Endothelial cell of umbilical vein (primary cell): ENCODE measurements around the gene THG1L. TPM values are rescaled to one million over a fixed set of nuclear protein-coding genes. Genes with fewer than 3 reads are reported as not detected.

Source experiments
- BruUV-seq: library from RNA; stranded (reverse); fragments of 400-500 nt; replicated peaks from 2 replicates; lab custom pipeline; 2021; lab: Mats Ljungman, UMichigan
- CTCF ChIA-PET: fragments of 300-600, 350-600 bp; sonication (Branson Sonifier 250); formaldehyde crosslinking; loops from one replicate; lab custom pipeline; 2021; ENCODE audit warnings: antibody characterized with exemption, inconsistent platforms; lab: Charles Lee
- POLR2A ChIA-PET: fragments of 300-600, 350-600 bp; sonication (Branson Sonifier 250); formaldehyde crosslinking; loops from one replicate; lab custom pipeline; 2021; ENCODE audit warnings: antibody characterized with exemption, inconsistent platforms; lab: Charles Lee
- DNase-seq: peaks from one replicate; pipeline ENCODE4 v3.0.0-alpha.2; 2011; ENCODE audit warnings: low read depth, low spot score
- FAIRE-seq: peaks from 2 replicates; lab custom pipeline; 2011; peaks lifted over from hg19 to GRCh38; lab: Jason Lieb, UNC
- H2AFZ ChIP-seq: 2 replicates; pipeline ENCODE4 v1.6.0; 2012; ENCODE audit warnings: low read depth, low read length, control low read depth, inconsistent platforms
- H3K27ac ChIP-seq: 2 replicates; pipeline ENCODE4 v1.5.1; 2011; ENCODE audit warnings: low read depth, mild to moderate bottlenecking, control low read depth, low read length, moderate library complexity; ENCODE audit not compliant: insufficient read depth
- H3K27me3 ChIP-seq, 2 experiments: 2 replicates each; pipeline versions ENCODE4 v1.6.0 to v1.6.1; 2011; ENCODE audit warnings: low read length in 2 of 2, mixed read lengths in 1 of 2; ENCODE audit not compliant: control insufficient read depth in 2 of 2, insufficient read depth in 2 of 2
- H3K36me3 ChIP-seq, 2 experiments: 2 replicates in 1 of 2; 3 replicates in 1 of 2; pipeline ENCODE4 v1.5.1; 2011; ENCODE audit warnings: low read length in 2 of 2, mild to moderate bottlenecking in 1 of 2, moderate library complexity in 1 of 2; ENCODE audit not compliant: control insufficient read depth in 2 of 2, insufficient read depth in 2 of 2; ENCODE audit errors: extremely low read depth in 1 of 2
- H3K4me1 ChIP-seq: 3 replicates; pipeline ENCODE4 v1.5.1; 2011; ENCODE audit warnings: mild to moderate bottlenecking, low read length; ENCODE audit not compliant: control insufficient read depth, insufficient read depth; ENCODE audit errors: extremely low read depth
- H3K4me2 ChIP-seq: 2 replicates; pipeline ENCODE4 v1.6.1; 2011; ENCODE audit warnings: low read length, control low read depth, mixed read lengths; ENCODE audit not compliant: insufficient read depth
- H3K4me3 ChIP-seq, 3 experiments: fragments of 200-600 bp in 1 of 3; sonication (generic), shearing (Covaris generic) in 1 of 3; replicated peaks in 1 of 3; 2 replicates each; pipeline ENCODE4 v1.5.1; 2011 to 2016; ENCODE audit warnings: control low read depth in 3 of 3, low read length in 3 of 3, mild to moderate bottlenecking in 2 of 3, inconsistent platforms in 1 of 3, low read depth in 1 of 3, moderate library complexity in 1 of 3; ENCODE audit not compliant: insufficient read depth in 1 of 3
- H3K79me2 ChIP-seq: 2 replicates; pipeline ENCODE4 v1.6.0; 2012; ENCODE audit warnings: low read length, inconsistent platforms; ENCODE audit not compliant: control insufficient read depth, insufficient read depth
- H3K9ac ChIP-seq: replicated peaks from 2 replicates; pipeline ENCODE3; 2011; ENCODE audit warnings: low read length, control low read depth; ENCODE audit not compliant: insufficient read depth; ENCODE audit errors: extremely low read depth
- H3K9me1 ChIP-seq: replicated peaks from 3 replicates; pipeline ENCODE4 v1.6.0; 2011; ENCODE audit warnings: mild to moderate bottlenecking, low read length; ENCODE audit not compliant: control insufficient read depth, insufficient read depth; ENCODE audit errors: extremely low read depth
- H3K9me3 ChIP-seq: replicated peaks from 2 replicates; pipeline ENCODE4 v1.5.1; 2012; ENCODE audit warnings: low read length, inconsistent platforms; ENCODE audit not compliant: control insufficient read depth, insufficient read depth
- H4K20me1 ChIP-seq: replicated peaks from 2 replicates; pipeline ENCODE3; 2011; ENCODE audit warnings: mild to moderate bottlenecking, low read length; ENCODE audit not compliant: control insufficient read depth, insufficient read depth; ENCODE audit errors: extremely low read depth
- EZH2 ChIP-seq: IDR thresholded peaks from 2 replicates; pipeline ENCODE4 v1.6.1; 2012; ENCODE audit warnings: borderline replicate concordance, low read depth, mild to moderate bottlenecking, moderate library complexity, low read length, inconsistent platforms; ENCODE audit not compliant: severe bottlenecking
- FOS ChIP-seq: IDR thresholded peaks from 2 replicates; pipeline ENCODE4 v1.6.1; 2011; ENCODE audit warnings: mild to moderate bottlenecking, low read length, moderate library complexity, borderline replicate concordance; ENCODE audit not compliant: insufficient read depth
- GATA2 ChIP-seq: IDR thresholded peaks from 2 replicates; pipeline ENCODE4 v1.7.0; 2011; ENCODE audit warnings: low read depth, mild to moderate bottlenecking, moderate library complexity, mixed read lengths, low read length; ENCODE audit not compliant: insufficient read length, insufficient read depth
- JUN ChIP-seq: IDR thresholded peaks from 2 replicates; pipeline ENCODE4 v1.6.1; 2011; ENCODE audit warnings: borderline replicate concordance, low read depth; ENCODE audit not compliant: insufficient read length, insufficient read depth
- MYC ChIP-seq: IDR thresholded peaks from one replicate; pipeline ENCODE4 v1.6.1; 2011; ENCODE audit warnings: mild to moderate bottlenecking, low read depth, low read length
- POLR2A ChIP-seq: IDR thresholded peaks from 2 replicates; pipeline ENCODE4 v1.6.1; 2012; ENCODE audit warnings: low read depth, mild to moderate bottlenecking, control low read depth, low read length
- POLR2AphosphoS5 ChIP-seq: IDR thresholded peaks from 2 replicates; pipeline ENCODE4 v1.6.1; 2012; ENCODE audit warnings: low read depth, mild to moderate bottlenecking, control low read depth, low read length, moderate library complexity; ENCODE audit not compliant: insufficient read depth
- dilution Hi-C: fragments of 300-500 bp; cut with MboI; formaldehyde crosslinking; loops from one replicate; pipeline ENCODE4 v1.15.0; 2019; ENCODE audit warnings: low sequenced_read_pairs; ENCODE audit not compliant: extremely low pct_ligation_motif_present
- intact Hi-C: fragments of 100-400 bp; cut with micrococcal nuclease; formaldehyde crosslinking; loops from one replicate; pipeline ENCODE4 v1.10.0; 2022
- polyA plus RNA-seq, 4 experiments: library from polyadenylated mRNA; depleted of rRNA in 3 of 4; stranded (reverse) in 3 of 4; unstranded in 1 of 4; fragments of >200 nt; gene quantifications; 2 replicates each; pipeline versions ENCODE4 v1.2.1 to v1.2.3, GENCODE V29; 2011 to 2012; ENCODE audit warnings: missing spikeins in 1 of 4
- total RNA-seq: library from RNA; stranded (reverse); gene quantifications from 2 replicates; pipeline ENCODE4 v1.2.3, GENCODE V29; 2021
- TF ChIP-seq, protein P1 (sequence below): IDR thresholded peaks from 2 replicates; pipeline ENCODE4 v1.6.1; 2011; ENCODE audit not compliant: insufficient read depth, insufficient read length
- TF ChIP-seq, protein P2 (sequence below), 2 donors: IDR thresholded peaks; 1 replicate in 1 of 2; 2 replicates in 1 of 2; pipeline ENCODE4 v1.5.1; 2011; ENCODE audit warnings: low read length in 2 of 2, mild to moderate bottlenecking in 2 of 2, moderate library complexity in 2 of 2, control low read depth in 1 of 2, inconsistent platforms in 1 of 2, low read depth in 1 of 2; ENCODE audit not compliant: insufficient read depth in 1 of 2; ENCODE audit errors: extremely low read depth in 1 of 2

Gene THG1L
- total and polyA plus RNA-seq, 2 donors (not counting 3 experiments of a cell fraction or from before 2014, with no cell fraction given): 4.4 to 7.6 TPM

- Histone ChIP-seq H3K36me3 (no peaks in the 10 kb centered on the region), H3K27me3 (no peaks in the 10 kb centered on the region), H3K27ac (no peak overlapping the region), H3K4me3 (no peak overlapping the region), H3K4me2 (no peak overlapping the region), H3K9ac (no peak overlapping the region), H3K79me2 (no peaks in the 10 kb centered on the region), H3K4me1 (no peaks in the 10 kb centered on the region), H4K20me1 (no peaks in the 10 kb centered on the region), H2AFZ (no peak overlapping the region), H3K9me1 (no peaks in the 10 kb centered on the region), H3K9me3 (no peaks in the 10 kb centered on the region)
- FAIRE-seq (no peak), DNase-seq (no peak)
- TF ChIP-seq POLR2A: no peak
- TF ChIP-seq GATA2: no peak
- TF ChIP-seq EZH2: no peak
- no peak for TF ChIP-seq POLR2AphosphoS5
- TF ChIP-seq, protein P1, sequence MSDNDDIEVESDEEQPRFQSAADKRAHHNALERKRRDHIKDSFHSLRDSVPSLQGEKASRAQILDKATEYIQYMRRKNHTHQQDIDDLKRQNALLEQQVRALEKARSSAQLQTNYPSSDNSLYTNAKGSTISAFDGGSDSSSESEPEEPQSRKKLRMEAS: no peak
- no peak for TF ChIP-seq MYC
- TF ChIP-seq JUN: no peak
- no peak for TF ChIP-seq FOS
- TF ChIP-seq, protein P2, sequence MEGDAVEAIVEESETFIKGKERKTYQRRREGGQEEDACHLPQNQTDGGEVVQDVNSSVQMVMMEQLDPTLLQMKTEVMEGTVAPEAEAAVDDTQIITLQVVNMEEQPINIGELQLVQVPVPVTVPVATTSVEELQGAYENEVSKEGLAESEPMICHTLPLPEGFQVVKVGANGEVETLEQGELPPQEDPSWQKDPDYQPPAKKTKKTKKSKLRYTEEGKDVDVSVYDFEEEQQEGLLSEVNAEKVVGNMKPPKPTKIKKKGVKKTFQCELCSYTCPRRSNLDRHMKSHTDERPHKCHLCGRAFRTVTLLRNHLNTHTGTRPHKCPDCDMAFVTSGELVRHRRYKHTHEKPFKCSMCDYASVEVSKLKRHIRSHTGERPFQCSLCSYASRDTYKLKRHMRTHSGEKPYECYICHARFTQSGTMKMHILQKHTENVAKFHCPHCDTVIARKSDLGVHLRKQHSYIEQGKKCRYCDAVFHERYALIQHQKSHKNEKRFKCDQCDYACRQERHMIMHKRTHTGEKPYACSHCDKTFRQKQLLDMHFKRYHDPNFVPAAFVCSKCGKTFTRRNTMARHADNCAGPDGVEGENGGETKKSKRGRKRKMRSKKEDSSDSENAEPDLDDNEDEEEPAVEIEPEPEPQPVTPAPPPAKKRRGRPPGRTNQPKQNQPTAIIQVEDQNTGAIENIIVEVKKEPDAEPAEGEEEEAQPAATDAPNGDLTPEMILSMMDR (IDR thresholded peaks at IDR 0.05; ENCODE audit: extremely low read depth in 1 of 2, insufficient read depth in 1 of 2, low read depth in 1 of 2, low read length in 2 of 2): no peak
- BruUV-seq: no TSS peak
- ChIA-PET POLR2A (no interaction called here), CTCF (no interaction called here)
- intact Hi-C loops (no loop called here), dilution Hi-C loops (no loop called here)
Measured at GRCh38 chr5:157713830-157714595, 17.2 kb upstream of the THG1L start.
